ENCODE results near the gene NRBP1. TPM values are rescaled to one million over a fixed set of nuclear protein-coding genes. Genes with fewer than 3 reads are reported as not detected.
"Not testable (repeated sequence)": the region's sequence is repeated elsewhere in the genome, so short reads cannot be mapped to it uniquely, and the experiment has no call there.

NRBP1 gene
- total and polyA plus RNA-seq, 10 donors: 41.8 to 82.0 (median 62.7) TPM

- 91 to 97% (median 94%) methylated on average over 6 of the region's 6 CpGs for whole genome bisulfite sequencing, 5 donors
- TF ChIP-seq POLR2AphosphoS5 (IDR thresholded peaks at IDR 0.05): no peak
- TF ChIP-seq CTCF (IDR thresholded peaks at IDR 0.05 in 8 of 11, conservative IDR thresholded peaks at IDR 0.05 in 3 of 11): no peak
- no peak for TF ChIP-seq POLR2A (IDR thresholded peaks at IDR 0.05)
- H3K4me3 ChIP-seq: no peak overlapping the region
- no peaks in the 10 kb centered on the region for H3K27me3 ChIP-seq (replicated peaks in 1 of 7)
- no peak for DNase-seq
- no peaks in the 10 kb centered on the region for H3K36me3 ChIP-seq
- intact Hi-C loops (cut with DNase I; ENCODE audit: low total_unique reads): no loop called here
- H3K9me3 ChIP-seq: no peaks in the 10 kb centered on the region
- no peaks in the 10 kb centered on the region for H3K4me1 ChIP-seq
- H3K27ac ChIP-seq: no peak overlapping the region
Observed at GRCh38 chr2:27416151-27416550, 12.3 kb upstream of the NRBP1 start.

GRCh38 chr2:27420996-27421395 lies 7.4 kb upstream of the NRBP1 start:
- Histone ChIP-seq H3K4me3 (no peak overlapping the region), H3K9me3 (no peaks in the 10 kb centered on the region), H3K27me3 (replicated peaks in 1 of 7) (no peaks in the 10 kb centered on the region), H3K36me3 (no peaks in the 10 kb centered on the region), H3K4me1 (no peaks in the 10 kb centered on the region), H3K27ac (no peak overlapping the region)
- DNase-seq: no peak
- intact Hi-C loops (cut with DNase I; ENCODE audit: low total_unique reads): no loop called here
- TF ChIP-seq POLR2A (IDR thresholded peaks at IDR 0.05) (no peak), POLR2AphosphoS5 (IDR thresholded peaks at IDR 0.05) (no peak), CTCF (IDR thresholded peaks at IDR 0.05 in 8 of 11, conservative IDR thresholded peaks at IDR 0.05 in 3 of 11) (no peak)

- 87 to 95% (median 92%) methylated on average over 4 of the region's 4 CpGs for WGBS, 5 donors
- intact Hi-C loops (cut with DNase I; ENCODE audit: low total_unique reads): no loop called here
Observed at GRCh38 chr2:27421660-27422250, 6.7 kb upstream of the NRBP1 start.

GRCh38 chr2:27422958-27423357 lies 5.5 kb upstream of the NRBP1 start:
- no peak for DNase-seq
- no peak for TF ChIP-seq POLR2A (IDR thresholded peaks at IDR 0.05)
- no peak for TF ChIP-seq POLR2AphosphoS5 (IDR thresholded peaks at IDR 0.05)
- no peak for TF ChIP-seq CTCF (IDR thresholded peaks at IDR 0.05 in 8 of 11, conservative IDR thresholded peaks at IDR 0.05 in 3 of 11)
- Histone ChIP-seq H3K27me3 (replicated peaks in 1 of 7) (no peaks in the 10 kb centered on the region), H3K27ac (no peak overlapping the region), H3K9me3 (no peaks in the 10 kb centered on the region), H3K4me1 (peaks cover 3 to 7% (median 6%) of the 10 kb centered on the region in 6 donors), H3K4me3 (no peak overlapping the region), H3K36me3 (no peaks in the 10 kb centered on the region)
- WGBS, 5 donors: 96 to 99% (median 97%) methylated on average over 3 of the region's 3 CpGs
- intact Hi-C loops (cut with DNase I; ENCODE audit: low total_unique reads): no loop called here

More at GRCh38 chr2:27421660-27422250, 6.7 kb upstream of the NRBP1 start:
- no peak for DNase-seq
- no peaks in the 10 kb centered on the region for H3K4me1 ChIP-seq
- no peaks in the 10 kb centered on the region for H3K9me3 ChIP-seq
- H3K27ac ChIP-seq: no peak overlapping the region
- no peak for TF ChIP-seq CTCF (IDR thresholded peaks at IDR 0.05 in 8 of 11, conservative IDR thresholded peaks at IDR 0.05 in 3 of 11)
- TF ChIP-seq POLR2A (IDR thresholded peaks at IDR 0.05): no peak
- no peak for TF ChIP-seq POLR2AphosphoS5 (IDR thresholded peaks at IDR 0.05)
- no peaks in the 10 kb centered on the region for H3K27me3 ChIP-seq (replicated peaks in 1 of 7)
- no peaks in the 10 kb centered on the region for H3K36me3 ChIP-seq
- no peak overlapping the region for H3K4me3 ChIP-seq

- WGBS, 5 donors: 92 to 98% (median 95%) methylated on average over 10 of the region's 10 CpGs
- H3K27me3 ChIP-seq (replicated peaks in 1 of 7); H3K9me3 ChIP-seq; H3K27ac ChIP-seq; intact Hi-C loops (cut with DNase I; ENCODE audit: low total_unique reads); H3K36me3 ChIP-seq; DNase-seq; H3K4me3 ChIP-seq: not testable (repeated sequence)
- H3K4me1 ChIP-seq: peaks cover 11 to 21% (median 16%) of the 10 kb centered on the region in 6 donors
Observed at GRCh38 chr2:27425039-27425438, 3.4 kb upstream of the NRBP1 start.

Data from spleen (tissue), 11 donors.